Natural killer cell treated with Interleukin-12 subunit alpha and Interleukin-12 subunit beta and Interleukin-15 and Interleukin-18, amount 100 ng/mL, for 72 hours (primary cell): ENCODE data around the gene SLC4A5. TPM values are rescaled to one million over a fixed set of nuclear protein-coding genes. Genes with fewer than 3 reads are reported as not detected.
"Not testable (repeated sequence)": the region's sequence is repeated elsewhere in the genome, so short reads cannot be mapped to it uniquely, and the experiment has no call there.

Experiments
- ATAC-seq, 2 donors: fragments of 150-1000 bp; cut with Tn5 transposase in 1 of 2; sonication (Bioruptor Pico), chemical (Tn5 transposase) in 1 of 2; 2 replicates each; pipeline ENCODE4 v1.10.0; 2021
- DNase-seq: peaks from one replicate; pipeline ENCODE4 v3.0.0; 2022; ENCODE audit warnings: low spot score
- H3K27ac Mint-ChIP-seq, 2 donors: 1 replicate in 1 of 2; 2 replicates in 1 of 2; pipeline ENCODE4 v1.8.0; 2022; ENCODE audit warnings: mixed read lengths in 2 of 2, mild to moderate bottlenecking in 1 of 2, moderate library complexity in 1 of 2
- H3K27me3 Mint-ChIP-seq, 2 donors: 1 replicate in 1 of 2; 2 replicates in 1 of 2; pipeline ENCODE4 v1.8.0; 2022; ENCODE audit warnings: mixed read lengths in 2 of 2
- H3K36me3 Mint-ChIP-seq: one replicate; pipeline ENCODE4 v1.8.0; 2022; ENCODE audit warnings: mixed read lengths
- H3K4me1 Mint-ChIP-seq, 2 donors: 1 replicate in 1 of 2; 2 replicates in 1 of 2; pipeline ENCODE4 v1.8.0; 2022; ENCODE audit warnings: low read depth in 2 of 2, mixed read lengths in 2 of 2, mild to moderate bottlenecking in 1 of 2
- H3K4me3 Mint-ChIP-seq: one replicate; pipeline ENCODE4 v1.8.0; 2022; ENCODE audit warnings: mixed read lengths
- H3K9me3 Mint-ChIP-seq: 2 replicates; pipeline ENCODE4 v1.8.0; 2022; ENCODE audit warnings: mixed read lengths
- total RNA-seq, 2 donors: library from RNA; stranded (reverse); gene quantifications; one replicate each; pipeline ENCODE4 v1.2.3, GENCODE V29; 2022

Gene SLC4A5
- total RNA-seq, 2 donors from 2014 or later: 1.2 to 3.2 TPM

- no peak overlapping the region for H3K4me3 Mint-ChIP-seq
- ATAC-seq (no peak), DNase-seq (no peak)
- H3K36me3 Mint-ChIP-seq: no peaks in the 10 kb centered on the region
- H3K9me3 Mint-ChIP-seq: no peaks in the 10 kb centered on the region
- peaks cover 0 to 9% of the 10 kb centered on the region in 2 donors for H3K27me3 Mint-ChIP-seq
- peaks cover 0 to 6% of the 10 kb centered on the region in 2 donors for H3K4me1 Mint-ChIP-seq
- no peak overlapping the region for H3K27ac Mint-ChIP-seq
Measured at GRCh38 chr2:74347303-74347702, 4.1 kb upstream of the SLC4A5 start.

DNA sequence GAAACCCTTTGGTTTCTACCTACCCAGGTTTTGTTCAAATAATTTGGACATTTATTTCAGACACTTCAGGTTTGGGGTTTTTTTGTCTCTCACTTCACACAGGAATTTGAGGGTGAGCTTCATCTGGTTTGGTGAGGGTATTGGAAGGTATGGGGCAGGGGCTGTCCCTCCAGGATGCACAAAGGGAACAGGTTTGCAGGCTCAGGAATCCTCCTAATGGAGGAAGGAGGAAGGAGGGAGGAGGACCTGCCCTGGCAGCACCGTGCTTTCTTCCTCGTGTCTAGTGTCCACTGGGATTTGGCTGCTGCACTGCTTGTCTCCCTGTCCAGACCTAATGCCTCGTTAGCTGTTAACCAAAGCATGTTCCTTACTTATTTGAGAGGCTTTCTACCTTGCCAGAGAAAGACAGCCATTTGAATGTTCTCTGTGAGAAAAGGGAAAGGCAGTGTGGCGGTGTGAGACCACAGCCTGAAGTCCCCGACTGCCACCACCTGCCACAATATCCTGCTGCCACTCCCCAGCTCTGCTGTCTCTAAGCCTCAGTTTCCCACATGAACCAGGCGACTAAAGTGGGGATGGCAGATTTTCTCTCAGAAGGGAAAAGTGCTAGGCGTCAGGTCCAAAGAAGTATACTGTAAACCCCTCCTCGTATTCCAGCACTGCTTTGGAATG lies 2.2 kb upstream of the SLC4A5 start:
- no peak for DNase-seq
- H3K4me1 Mint-ChIP-seq: peaks cover 0 to 6% of the 10 kb centered on the region in 2 donors
- no peaks in the 10 kb centered on the region for H3K36me3 Mint-ChIP-seq
- no peak overlapping the region for H3K27ac Mint-ChIP-seq
- no peaks in the 10 kb centered on the region for H3K9me3 Mint-ChIP-seq
- no peak overlapping the region for H3K4me3 Mint-ChIP-seq
- no peak for ATAC-seq
- H3K27me3 Mint-ChIP-seq: peaks cover 0 to 9% of the 10 kb centered on the region in 2 donors

GRCh38 chr2:74336227-74336626 lies 7.0 kb downstream of the SLC4A5 start:
- H3K36me3 Mint-ChIP-seq, H3K9me3 Mint-ChIP-seq, H3K4me3 Mint-ChIP-seq, H3K27me3 Mint-ChIP-seq, ATAC-seq, H3K4me1 Mint-ChIP-seq, H3K27ac Mint-ChIP-seq, DNase-seq: not testable (repeated sequence)

- H3K4me3 Mint-ChIP-seq: no peak overlapping the region
- no peak overlapping the region for H3K27ac Mint-ChIP-seq
- H3K27me3 Mint-ChIP-seq: no peaks in the 10 kb centered on the region
- no peaks in the 10 kb centered on the region for H3K36me3 Mint-ChIP-seq
- H3K4me1 Mint-ChIP-seq: no peaks in the 10 kb centered on the region
- DNase-seq (peak; percentile 81), ATAC-seq (peak; percentile 67 to 77)
- H3K9me3 Mint-ChIP-seq: no peaks in the 10 kb centered on the region
Measured at GRCh38 chr2:74334931-74335333, 8.3 kb downstream of the SLC4A5 start.

- Mint-ChIP-seq H3K36me3 (no peaks in the 10 kb centered on the region), H3K27ac (no peak overlapping the region), H3K9me3 (no peaks in the 10 kb centered on the region)
Measured at GRCh38 chr2:74333896-74334586, 9.2 kb downstream of the SLC4A5 start.

DNA sequence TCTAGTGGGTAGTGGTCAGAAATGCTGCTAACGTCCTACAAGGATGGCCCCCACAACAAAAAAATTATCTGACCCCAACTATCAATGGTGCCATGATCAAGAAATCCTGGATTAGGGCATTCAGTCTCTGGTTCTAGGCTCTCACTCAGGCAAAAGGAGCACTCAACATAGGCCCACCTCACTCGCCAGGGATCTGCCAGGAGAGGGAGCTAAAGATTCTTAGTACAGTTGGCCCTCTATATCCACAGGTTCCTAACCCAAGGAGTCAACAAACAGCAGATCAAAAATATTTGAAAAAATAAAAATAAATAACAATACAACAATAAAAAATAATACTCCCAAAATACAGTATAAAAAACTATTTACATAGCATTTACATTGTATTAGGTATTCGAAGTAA lies 10.0 kb downstream of the SLC4A5 start:
- H3K4me3 Mint-ChIP-seq: no peak overlapping the region
- DNase-seq: no peak
- ATAC-seq: no peak
- H3K4me1 Mint-ChIP-seq: peaks cover 2 to 4% of the 10 kb centered on the region in 2 donors
- no peaks in the 10 kb centered on the region for H3K9me3 Mint-ChIP-seq
- no peaks in the 10 kb centered on the region for H3K36me3 Mint-ChIP-seq
- no peak overlapping the region for H3K27ac Mint-ChIP-seq
- no peaks in the 10 kb centered on the region for H3K27me3 Mint-ChIP-seq

More at GRCh38 chr2:74333896-74334586, 9.2 kb downstream of the SLC4A5 start:
- ATAC-seq (no peak), DNase-seq (no peak)
- H3K4me3 Mint-ChIP-seq: no peak overlapping the region
- H3K4me1 Mint-ChIP-seq: no peaks in the 10 kb centered on the region
- H3K27me3 Mint-ChIP-seq: no peaks in the 10 kb centered on the region

- DNase-seq: no peak
- no peaks in the 10 kb centered on the region for H3K9me3 Mint-ChIP-seq
- H3K36me3 Mint-ChIP-seq: no peaks in the 10 kb centered on the region
- H3K4me3 Mint-ChIP-seq: no peak overlapping the region
- H3K27me3 Mint-ChIP-seq: no peaks in the 10 kb centered on the region
- peaks cover 6 to 9% of the 10 kb centered on the region in 2 donors for H3K4me1 Mint-ChIP-seq
- ATAC-seq: no peak
- H3K27ac Mint-ChIP-seq: no peak overlapping the region
Measured at GRCh38 chr2:74332550-74333174, 10.6 kb downstream of the SLC4A5 start.

GRCh38 chr2:74328573-74328972 lies 14.6 kb downstream of the SLC4A5 start:
- Mint-ChIP-seq H3K4me3 (no peak overlapping the region), H3K27me3 (peaks cover 10 to 11% of the 10 kb centered on the region in 2 donors), H3K27ac (no peak overlapping the region), H3K4me1 (peaks cover 16 to 19% of the 10 kb centered on the region in 2 donors), H3K9me3 (no peaks in the 10 kb centered on the region), H3K36me3 (peaks cover 1% of the 10 kb centered on the region)
- DNase-seq (no peak), ATAC-seq (no peak)

DNA sequence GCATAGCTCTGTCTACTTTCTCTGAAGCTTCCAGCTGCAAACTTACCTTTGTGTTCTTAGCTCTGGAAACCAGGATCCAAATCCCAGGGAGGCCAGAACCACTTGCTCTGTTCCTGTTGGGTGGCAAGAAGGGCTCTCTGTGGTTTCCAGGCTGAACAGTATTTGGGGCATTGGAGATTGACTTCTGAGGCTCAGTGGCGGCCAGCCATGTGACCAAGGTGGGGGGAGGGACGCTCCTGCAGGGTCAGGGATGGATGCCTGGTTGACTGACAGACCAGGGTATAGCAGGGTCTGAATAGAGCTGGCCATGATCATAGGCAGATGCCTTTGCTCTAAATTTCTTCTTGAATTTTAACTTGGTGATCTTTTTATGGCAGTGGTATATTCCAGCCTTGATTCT lies 15.1 kb downstream of the SLC4A5 start:
- H3K4me1 Mint-ChIP-seq: peaks cover 16 to 19% of the 10 kb centered on the region in 2 donors
- no peak overlapping the region for H3K27ac Mint-ChIP-seq
- DNase-seq (no peak), ATAC-seq (no peak)
- H3K9me3 Mint-ChIP-seq: no peaks in the 10 kb centered on the region
- peaks cover 15 to 16% of the 10 kb centered on the region in 2 donors for H3K27me3 Mint-ChIP-seq
- no peak overlapping the region for H3K4me3 Mint-ChIP-seq
- peaks cover 5% of the 10 kb centered on the region for H3K36me3 Mint-ChIP-seq

DNA sequence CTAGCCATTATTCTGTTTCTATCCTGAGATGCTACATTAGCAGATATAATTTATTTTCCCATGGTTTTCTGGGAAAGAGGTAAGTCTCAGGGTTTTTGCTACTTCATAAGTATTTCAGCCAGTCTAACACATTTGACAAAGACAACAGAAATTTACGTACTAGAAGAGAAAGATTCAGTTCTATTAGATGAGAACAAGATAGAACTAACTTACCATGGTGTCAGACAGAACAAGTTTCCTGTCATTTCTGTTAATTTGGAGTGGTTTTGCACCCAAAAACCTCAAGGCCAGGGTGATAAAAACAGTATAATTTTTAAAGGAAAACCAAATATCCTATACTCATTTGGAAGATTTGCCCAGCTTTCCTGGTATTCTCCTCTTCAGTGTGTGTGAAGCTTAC lies 15.6 kb downstream of the SLC4A5 start:
- no peak overlapping the region for H3K27ac Mint-ChIP-seq
- DNase-seq (no peak), ATAC-seq (no peak)
- peaks cover 18 to 19% of the 10 kb centered on the region in 2 donors for H3K27me3 Mint-ChIP-seq
- no peak overlapping the region for H3K4me3 Mint-ChIP-seq
- no peaks in the 10 kb centered on the region for H3K9me3 Mint-ChIP-seq
- H3K4me1 Mint-ChIP-seq: peaks cover 16 to 19% of the 10 kb centered on the region in 2 donors
- H3K36me3 Mint-ChIP-seq: peaks cover 5% of the 10 kb centered on the region

DNA sequence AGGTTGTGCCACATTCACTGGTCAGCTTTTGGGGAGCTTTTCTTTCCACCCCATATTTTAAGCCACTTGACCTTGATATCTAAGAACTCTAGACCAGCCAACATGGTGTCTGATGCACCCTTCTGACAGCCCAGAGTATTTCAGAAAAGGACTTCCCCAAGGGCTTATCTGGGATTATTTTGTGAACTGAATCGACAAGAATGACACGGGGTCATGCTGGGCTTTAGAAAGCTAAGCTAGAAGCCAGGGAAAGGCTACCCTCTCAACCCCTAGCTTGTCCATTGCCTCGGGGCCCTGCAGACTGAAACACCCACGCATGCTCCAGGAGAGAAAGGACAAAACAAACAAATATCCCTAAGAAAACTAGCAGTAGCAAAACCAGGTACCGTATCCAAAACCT lies 16.0 kb downstream of the SLC4A5 start:
- DNase-seq (no peak), ATAC-seq (no peak)
- Mint-ChIP-seq H3K4me1 (peaks cover 16 to 19% of the 10 kb centered on the region in 2 donors), H3K9me3 (no peaks in the 10 kb centered on the region), H3K27me3 (peaks cover 19% of the 10 kb centered on the region in 2 donors), H3K27ac (no peak overlapping the region), H3K4me3 (no peak overlapping the region), H3K36me3 (peaks cover 5% of the 10 kb centered on the region)

GRCh38 chr2:74325815-74326214 lies 17.4 kb downstream of the SLC4A5 start:
- H3K4me3 Mint-ChIP-seq: no peak overlapping the region
- no peaks in the 10 kb centered on the region for H3K9me3 Mint-ChIP-seq
- ATAC-seq: no peak
- H3K27me3 Mint-ChIP-seq: peaks cover 19% of the 10 kb centered on the region in 2 donors
- no peak overlapping the region for H3K27ac Mint-ChIP-seq
- no peak for DNase-seq
- peaks cover 5% of the 10 kb centered on the region for H3K36me3 Mint-ChIP-seq
- peaks cover 16 to 19% of the 10 kb centered on the region in 2 donors for H3K4me1 Mint-ChIP-seq

DNA sequence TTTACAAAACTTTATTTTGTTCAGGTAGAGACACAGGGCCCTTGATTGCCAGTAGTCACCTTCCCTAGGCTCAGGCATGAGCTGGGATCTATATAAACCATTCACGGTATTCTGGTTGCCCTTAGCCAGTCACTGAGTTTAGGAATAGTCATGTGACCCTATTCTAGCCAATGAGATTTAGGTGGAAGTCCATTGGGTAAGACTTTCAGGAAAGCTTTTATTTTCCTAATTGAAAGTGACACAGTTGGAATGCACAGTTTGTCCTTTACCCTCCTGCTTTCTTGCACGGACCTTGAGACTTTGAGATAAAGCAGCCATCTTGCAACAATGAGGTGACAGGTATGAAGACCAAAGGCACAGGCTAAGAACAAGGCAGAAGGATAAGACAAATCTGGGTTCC lies 21.5 kb downstream of the SLC4A5 start:
- peaks cover 19% of the 10 kb centered on the region in 2 donors for H3K27me3 Mint-ChIP-seq
- no peak for ATAC-seq
- DNase-seq: no peak
- no peak overlapping the region for H3K27ac Mint-ChIP-seq
- no peaks in the 10 kb centered on the region for H3K9me3 Mint-ChIP-seq
- peaks cover under 1% of the 10 kb centered on the region in 2 donors for H3K4me1 Mint-ChIP-seq
- H3K36me3 Mint-ChIP-seq: peaks cover 5% of the 10 kb centered on the region
- H3K4me3 Mint-ChIP-seq: no peak overlapping the region

DNA sequence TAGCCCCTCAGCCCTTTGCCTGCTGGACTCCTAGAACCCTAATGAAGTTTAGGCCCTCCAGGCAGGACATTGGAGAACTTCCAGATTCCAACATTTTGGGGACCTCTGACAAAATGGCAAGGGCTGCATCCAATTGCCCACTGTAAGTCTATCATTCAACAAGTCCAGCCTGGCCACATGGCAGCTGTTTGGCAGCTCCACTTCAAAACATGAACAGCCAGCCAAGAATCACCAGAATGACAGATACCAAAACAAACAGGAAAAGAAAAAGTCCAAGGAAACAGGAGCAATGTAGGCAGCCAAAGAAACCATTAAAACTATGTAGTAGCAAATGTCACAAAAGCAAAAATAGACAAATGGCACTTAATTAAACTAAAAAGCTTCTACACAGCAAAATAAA lies 25.5 kb downstream of the SLC4A5 start:
- no peak for DNase-seq
- no peaks in the 10 kb centered on the region for H3K4me1 Mint-ChIP-seq
- ATAC-seq: no peak
- H3K36me3 Mint-ChIP-seq: peaks cover 4% of the 10 kb centered on the region
- no peaks in the 10 kb centered on the region for H3K9me3 Mint-ChIP-seq
- H3K27me3 Mint-ChIP-seq: peaks cover 0 to 2% of the 10 kb centered on the region in 2 donors
- no peak overlapping the region for H3K27ac Mint-ChIP-seq
- no peak overlapping the region for H3K4me3 Mint-ChIP-seq
